ENCODE measurements around the gene HADHB. TPM values are rescaled to one million over a fixed set of nuclear protein-coding genes. Genes with fewer than 3 reads are reported as not detected.

HADHB gene
- total RNA-seq, 1 experiment from 2014 or later: 41.3 TPM

- no peaks in the 10 kb centered on the region for H3K23me2 ChIP-seq (ENCODE audit: insufficient read length, low read depth, low read length, poor library complexity, severe bottlenecking)
- no peaks in the 10 kb centered on the region for H3K4me1 ChIP-seq (ENCODE audit: insufficient read depth, low read length)
- TF ChIP-seq, protein P1, sequence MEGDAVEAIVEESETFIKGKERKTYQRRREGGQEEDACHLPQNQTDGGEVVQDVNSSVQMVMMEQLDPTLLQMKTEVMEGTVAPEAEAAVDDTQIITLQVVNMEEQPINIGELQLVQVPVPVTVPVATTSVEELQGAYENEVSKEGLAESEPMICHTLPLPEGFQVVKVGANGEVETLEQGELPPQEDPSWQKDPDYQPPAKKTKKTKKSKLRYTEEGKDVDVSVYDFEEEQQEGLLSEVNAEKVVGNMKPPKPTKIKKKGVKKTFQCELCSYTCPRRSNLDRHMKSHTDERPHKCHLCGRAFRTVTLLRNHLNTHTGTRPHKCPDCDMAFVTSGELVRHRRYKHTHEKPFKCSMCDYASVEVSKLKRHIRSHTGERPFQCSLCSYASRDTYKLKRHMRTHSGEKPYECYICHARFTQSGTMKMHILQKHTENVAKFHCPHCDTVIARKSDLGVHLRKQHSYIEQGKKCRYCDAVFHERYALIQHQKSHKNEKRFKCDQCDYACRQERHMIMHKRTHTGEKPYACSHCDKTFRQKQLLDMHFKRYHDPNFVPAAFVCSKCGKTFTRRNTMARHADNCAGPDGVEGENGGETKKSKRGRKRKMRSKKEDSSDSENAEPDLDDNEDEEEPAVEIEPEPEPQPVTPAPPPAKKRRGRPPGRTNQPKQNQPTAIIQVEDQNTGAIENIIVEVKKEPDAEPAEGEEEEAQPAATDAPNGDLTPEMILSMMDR (conservative IDR thresholded peaks at IDR 0.05): no peak
- no peak overlapping the region for H2BK15ac ChIP-seq (ENCODE audit: low read depth, low read length)
- no peak overlapping the region for H4K5ac ChIP-seq (ENCODE audit: insufficient read length, low read depth, low read length)
- H3K4ac ChIP-seq (ENCODE audit: low read depth, low read length): no peak overlapping the region
- no peak overlapping the region for H3K14ac ChIP-seq (ENCODE audit: insufficient read depth, low read length)
- no peak overlapping the region for H3K4me2 ChIP-seq (ENCODE audit: insufficient read depth, insufficient read length, low read length)
- H2BK20ac ChIP-seq (ENCODE audit: low read depth, low read length, poor library complexity, severe bottlenecking): no peak overlapping the region
- no peaks in the 10 kb centered on the region for H4K20me1 ChIP-seq (ENCODE audit: control insufficient read depth, insufficient read depth, insufficient read length)
- H3K23ac ChIP-seq (ENCODE audit: insufficient read length, low read depth, low read length): no peak overlapping the region
- no peak overlapping the region for H3K9ac ChIP-seq (ENCODE audit: extremely low read depth, insufficient read length, low read length)
- H2AK5ac ChIP-seq (ENCODE audit: insufficient read length, low read length): no peak overlapping the region
- H4K91ac ChIP-seq (ENCODE audit: insufficient read length, low read depth, low read length): no peak overlapping the region
- no peaks in the 10 kb centered on the region for H3K79me2 ChIP-seq (ENCODE audit: insufficient read depth, low read length)
- no peaks in the 10 kb centered on the region for H3K9me3 ChIP-seq (ENCODE audit: control insufficient read depth, low read depth, low read length)
- H3K27ac Mint-ChIP-seq: no peak overlapping the region; a peak in 1 of 7 replicates
- no peaks in the 10 kb centered on the region for H3K4me1 Mint-ChIP-seq
- no CpG with 5 or more reads among the region's 4 CpGs for WGBS (ENCODE audit: extremely low coverage, insufficient read length, low lambda C conversion rate)
- DNase-seq: no peak
- H2BK120ac ChIP-seq (ENCODE audit: low read depth, low read length, poor library complexity, severe bottlenecking): no peak overlapping the region
- no peak overlapping the region for H3K27ac ChIP-seq (ENCODE audit: insufficient read length, low read depth, low read length)
- H3T11ph ChIP-seq (ENCODE audit: low read length): no peak overlapping the region
- H2AFZ ChIP-seq (ENCODE audit: low read length): no peak overlapping the region
- no peaks in the 10 kb centered on the region for H3K9me3 Mint-ChIP-seq
- peaks cover 2 to 32% (median 19%) of the 10 kb centered on the region in 3 experiments; a peak in 6 of 7 replicates for H3K36me3 Mint-ChIP-seq (ENCODE audit: insufficient read depth in 1 of 3, low read depth in 3 of 3)
- H3K4me3 Mint-ChIP-seq: no peak overlapping the region
- no peaks in the 10 kb centered on the region for H3K79me1 ChIP-seq (ENCODE audit: insufficient read depth, low read depth, low read length, poor library complexity, severe bottlenecking)
- H3K27me3 ChIP-seq (ENCODE audit: insufficient read depth, low read length): no peaks in the 10 kb centered on the region
- no peak overlapping the region for H2BK12ac ChIP-seq (ENCODE audit: insufficient read length, low read depth, low read length)
- no peak overlapping the region for H4K8ac ChIP-seq (replicated peaks; ENCODE audit: insufficient read length, low read depth, low read length)
- H2BK5ac ChIP-seq (ENCODE audit: insufficient read length, low read length): no peak overlapping the region
- no peak overlapping the region for H3K18ac ChIP-seq (ENCODE audit: insufficient read length, low read depth, low read length)
- H3K27me3 Mint-ChIP-seq (ENCODE audit: low read depth): no peaks in the 10 kb centered on the region
- H3K56ac ChIP-seq (ENCODE audit: insufficient read length, low read depth, low read length): no peak overlapping the region
Observed at GRCh38 chr2:26276484-26277227, 31.9 kb downstream of the HADHB start.

Measured in H9 (cell line).